ENCODE results near the gene MYO5A. TPM values are rescaled to one million over a fixed set of nuclear protein-coding genes. Genes with fewer than 3 reads are reported as not detected.
"Not testable (repeated sequence)": the region's sequence is repeated elsewhere in the genome, so short reads cannot be mapped to it uniquely, and the experiment has no call there.

MYO5A gene
- polyA plus RNA-seq, 4 donors = 0.45 to 3.0 (median 1.6) TPM

DNA sequence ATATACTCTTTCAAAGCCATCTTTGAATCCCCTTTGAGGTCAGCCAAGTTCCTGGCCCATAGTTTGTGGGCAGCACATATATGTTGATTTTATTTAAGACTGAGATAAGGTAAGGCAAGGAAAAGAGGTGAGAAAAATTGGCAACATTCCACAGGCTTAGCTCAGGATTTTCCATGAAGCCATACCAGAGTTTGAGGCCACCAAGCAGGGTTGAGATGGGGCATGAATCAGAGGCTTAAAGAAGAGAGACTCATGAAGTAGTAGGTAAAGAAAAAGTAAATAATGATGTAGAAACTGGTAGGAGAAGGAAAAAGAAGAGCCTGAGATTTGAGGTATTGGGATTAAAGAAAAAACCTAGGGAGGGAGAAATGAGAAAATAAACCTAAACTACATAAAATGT, 89.2 kb downstream of the MYO5A start:
- Histone ChIP-seq H3K4me1 (ENCODE audit: control insufficient read depth in 3 of 3, insufficient read depth in 2 of 3, low read depth in 1 of 3, low read length in 2 of 3) (peaks cover 0 to 2% (median 0%) of the 10 kb centered on the region in 3 donors), H3K36me3 (ENCODE audit: control insufficient read depth in 3 of 3, insufficient read depth in 2 of 3, low read depth in 1 of 3, low read length in 3 of 3) (no peaks in the 10 kb centered on the region), H3K9me3 (ENCODE audit: control insufficient read depth in 2 of 2, insufficient read depth in 1 of 2, low read depth in 1 of 2, low read length in 1 of 2) (no peaks in the 10 kb centered on the region), H3K27ac (ENCODE audit: low read depth in 1 of 3, low read length in 2 of 3) (no peak overlapping the region), H3K27me3 (ENCODE audit: control insufficient read depth in 3 of 3, insufficient read depth in 3 of 3, low read length in 3 of 3) (no peaks in the 10 kb centered on the region), H3K4me3 (ENCODE audit: low read depth in 1 of 3, low read length in 3 of 3) (no peak overlapping the region)
- DNase-seq (no peak), FAIRE-seq (no peak)

DNA sequence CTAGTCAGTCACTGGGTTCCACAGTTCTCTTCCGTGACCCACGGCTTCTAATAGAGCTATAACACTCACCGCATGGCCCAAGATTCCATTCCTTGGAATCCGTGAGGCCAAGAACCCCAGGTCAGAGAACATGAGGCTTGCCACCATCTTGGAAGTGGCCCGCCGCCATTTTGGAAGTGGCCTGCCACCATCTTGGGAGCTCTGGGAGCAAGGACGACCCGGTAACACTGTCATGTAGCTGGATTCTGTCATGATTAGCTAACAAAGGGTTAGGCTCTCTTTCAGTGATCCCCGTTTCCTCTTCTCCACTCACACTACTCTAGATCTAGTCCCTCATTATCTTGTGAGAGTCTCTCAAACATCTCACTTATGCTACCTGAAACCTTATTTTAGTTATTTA, 89.6 kb downstream of the MYO5A start:
- H3K4me3 ChIP-seq (ENCODE audit: low read depth in 1 of 3, low read length in 3 of 3); H3K9me3 ChIP-seq (ENCODE audit: control insufficient read depth in 2 of 2, insufficient read depth in 1 of 2, low read depth in 1 of 2, low read length in 1 of 2); DNase-seq; FAIRE-seq; H3K4me1 ChIP-seq (ENCODE audit: control insufficient read depth in 3 of 3, insufficient read depth in 2 of 3, low read depth in 1 of 3, low read length in 2 of 3); H3K36me3 ChIP-seq (ENCODE audit: control insufficient read depth in 3 of 3, insufficient read depth in 2 of 3, low read depth in 1 of 3, low read length in 3 of 3); H3K27ac ChIP-seq (ENCODE audit: low read depth in 1 of 3, low read length in 2 of 3); H3K27me3 ChIP-seq (ENCODE audit: control insufficient read depth in 3 of 3, insufficient read depth in 3 of 3, low read length in 3 of 3): not testable (repeated sequence)
- WGBS, 3 donors = 95 to 98% (median 95%) methylated on average over 8 to 9 of the region's 9 CpGs

DNA sequence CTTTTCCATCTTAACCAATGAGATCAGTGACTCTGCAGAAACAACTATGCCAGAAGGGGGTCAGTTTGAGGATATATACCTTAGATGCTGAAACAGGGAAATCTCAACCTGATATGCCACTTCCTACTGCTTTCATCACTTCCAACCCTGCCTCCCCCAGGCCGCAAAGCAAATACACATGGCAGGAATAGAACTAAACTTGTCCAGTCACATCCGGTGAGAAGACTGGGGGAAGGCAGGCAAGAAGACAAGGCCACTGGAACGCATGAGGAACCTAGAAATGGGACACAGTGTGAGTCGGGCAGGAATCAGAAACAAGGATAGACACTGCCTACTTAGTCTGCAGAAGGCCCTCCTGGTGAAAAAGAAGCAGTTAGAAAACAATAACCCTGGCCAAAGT, 90.6 kb downstream of the MYO5A start:
- Histone ChIP-seq H3K4me3 (ENCODE audit: low read depth in 1 of 3, low read length in 3 of 3) (no peak overlapping the region), H3K4me1 (ENCODE audit: control insufficient read depth in 3 of 3, insufficient read depth in 2 of 3, low read depth in 1 of 3, low read length in 2 of 3) (peaks cover 0 to 2% (median 0%) of the 10 kb centered on the region in 3 donors), H3K27ac (ENCODE audit: low read depth in 1 of 3, low read length in 2 of 3) (no peak overlapping the region), H3K36me3 (ENCODE audit: control insufficient read depth in 3 of 3, insufficient read depth in 2 of 3, low read depth in 1 of 3, low read length in 3 of 3) (no peaks in the 10 kb centered on the region), H3K27me3 (ENCODE audit: control insufficient read depth in 3 of 3, insufficient read depth in 3 of 3, low read length in 3 of 3) (no peaks in the 10 kb centered on the region), H3K9me3 (ENCODE audit: control insufficient read depth in 2 of 2, insufficient read depth in 1 of 2, low read depth in 1 of 2, low read length in 1 of 2) (no peaks in the 10 kb centered on the region)
- WGBS, 3 donors = 72 to 89% (median 76%) methylated on average over 4 of the region's 4 CpGs
- DNase-seq = no peak
- FAIRE-seq = no peak

DNA sequence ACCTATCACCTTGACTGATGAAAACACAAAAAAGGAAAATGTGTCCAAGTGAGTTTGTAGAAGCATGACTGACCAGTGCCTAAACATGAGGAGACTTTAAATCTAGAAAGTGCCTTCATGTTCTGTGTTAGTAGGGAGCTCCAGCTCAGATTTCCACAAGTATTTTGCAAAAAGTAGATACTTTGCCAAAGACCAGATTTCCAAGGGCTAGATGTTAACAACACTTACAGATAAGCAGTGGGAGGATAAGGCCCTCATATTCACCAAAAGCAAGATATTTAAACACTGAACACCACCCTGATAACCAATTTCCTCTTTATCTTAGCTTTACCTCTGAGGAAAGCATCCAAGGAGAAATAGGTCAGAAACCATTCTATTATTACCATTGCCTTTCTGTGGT, 91.0 kb downstream of the MYO5A start:
- FAIRE-seq = no peak
- H3K9me3 ChIP-seq (ENCODE audit: control insufficient read depth in 2 of 2, insufficient read depth in 1 of 2, low read depth in 1 of 2, low read length in 1 of 2) = no peaks in the 10 kb centered on the region
- H3K4me3 ChIP-seq (ENCODE audit: low read depth in 1 of 3, low read length in 3 of 3) = no peak overlapping the region

DNA sequence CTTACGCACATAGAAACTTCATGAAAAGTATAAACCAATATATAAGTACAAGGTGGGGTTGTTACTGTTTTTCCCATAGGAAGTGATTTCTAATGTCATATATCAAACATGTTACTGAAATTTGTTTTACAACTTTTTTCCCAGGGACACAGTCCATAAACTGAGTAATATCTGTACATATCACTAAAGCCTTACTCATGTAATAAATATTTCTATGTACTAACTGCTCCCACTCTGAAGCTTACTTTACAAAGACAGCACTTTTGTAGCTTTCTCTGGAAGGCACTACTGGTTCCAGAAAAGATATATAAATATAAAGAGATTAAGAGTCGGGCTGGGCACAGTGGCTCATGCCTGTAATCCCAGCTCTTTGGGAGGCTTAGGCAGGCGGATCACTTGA, 91.7 kb downstream of the MYO5A start:
- DNase-seq = no peak
- 81 to 92% (median 90%) methylated on average over 3 of the region's 3 CpGs for whole genome bisulfite sequencing, 3 donors
- peaks cover 0 to 2% (median 0%) of the 10 kb centered on the region in 3 donors for H3K4me1 ChIP-seq (ENCODE audit: control insufficient read depth in 3 of 3, insufficient read depth in 2 of 3, low read depth in 1 of 3, low read length in 2 of 3)
- H3K27me3 ChIP-seq (ENCODE audit: control insufficient read depth in 3 of 3, insufficient read depth in 3 of 3, low read length in 3 of 3) = no peaks in the 10 kb centered on the region
- H3K4me3 ChIP-seq (ENCODE audit: low read depth in 1 of 3, low read length in 3 of 3) = no peak overlapping the region
- H3K36me3 ChIP-seq (ENCODE audit: control insufficient read depth in 3 of 3, insufficient read depth in 2 of 3, low read depth in 1 of 3, low read length in 3 of 3) = no peaks in the 10 kb centered on the region
- H3K27ac ChIP-seq (ENCODE audit: low read depth in 1 of 3, low read length in 2 of 3) = no peak overlapping the region
- no peak for FAIRE-seq
- no peaks in the 10 kb centered on the region for H3K9me3 ChIP-seq (ENCODE audit: control insufficient read depth in 2 of 2, insufficient read depth in 1 of 2, low read depth in 1 of 2, low read length in 1 of 2)

More for the DNA sequence above, 91.0 kb downstream of the MYO5A start:
- Histone ChIP-seq H3K27ac (ENCODE audit: low read depth in 1 of 3, low read length in 2 of 3) (no peak overlapping the region), H3K4me1 (ENCODE audit: control insufficient read depth in 3 of 3, insufficient read depth in 2 of 3, low read depth in 1 of 3, low read length in 2 of 3) (peaks cover 0 to 2% (median 0%) of the 10 kb centered on the region in 3 donors), H3K27me3 (ENCODE audit: control insufficient read depth in 3 of 3, insufficient read depth in 3 of 3, low read length in 3 of 3) (no peaks in the 10 kb centered on the region), H3K36me3 (ENCODE audit: control insufficient read depth in 3 of 3, insufficient read depth in 2 of 3, low read depth in 1 of 3, low read length in 3 of 3) (no peaks in the 10 kb centered on the region)
- DNase-seq = no peak

DNA sequence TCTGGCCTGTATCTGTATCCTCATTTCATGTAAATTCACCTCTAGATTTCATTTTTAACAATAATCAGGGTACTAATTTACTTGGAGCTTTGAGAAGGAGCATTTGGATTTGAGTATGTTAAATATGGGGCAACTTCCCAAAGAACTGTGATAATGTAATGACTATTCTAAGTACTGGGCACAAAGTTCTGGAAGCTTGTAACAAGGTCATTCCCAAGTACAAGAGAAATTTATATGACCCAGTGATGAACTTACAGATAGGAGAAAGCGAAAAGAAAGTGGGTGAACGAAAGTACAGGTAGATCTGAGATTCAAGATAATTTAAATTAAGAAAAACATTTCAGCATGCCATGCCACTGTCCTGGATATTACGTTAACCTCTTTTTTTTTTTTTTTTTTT, 93.8 kb downstream of the MYO5A start:
- FAIRE-seq = no peak
- DNase-seq = no peak
- Histone ChIP-seq H3K27me3 (ENCODE audit: control insufficient read depth in 3 of 3, insufficient read depth in 3 of 3, low read length in 3 of 3) (no peaks in the 10 kb centered on the region), H3K4me1 (ENCODE audit: control insufficient read depth in 3 of 3, insufficient read depth in 2 of 3, low read depth in 1 of 3, low read length in 2 of 3) (peaks cover 0 to 2% (median 0%) of the 10 kb centered on the region in 3 donors), H3K36me3 (ENCODE audit: control insufficient read depth in 3 of 3, insufficient read depth in 2 of 3, low read depth in 1 of 3, low read length in 3 of 3) (no peaks in the 10 kb centered on the region), H3K4me3 (ENCODE audit: low read depth in 1 of 3, low read length in 3 of 3) (no peak overlapping the region), H3K27ac (ENCODE audit: low read depth in 1 of 3, low read length in 2 of 3) (no peak overlapping the region), H3K9me3 (ENCODE audit: control insufficient read depth in 2 of 2, insufficient read depth in 1 of 2, low read depth in 1 of 2, low read length in 1 of 2) (no peaks in the 10 kb centered on the region)
- 77 to 89% (median 88%) methylated on average over 3 of the region's 3 CpGs for WGBS, 3 donors

DNA sequence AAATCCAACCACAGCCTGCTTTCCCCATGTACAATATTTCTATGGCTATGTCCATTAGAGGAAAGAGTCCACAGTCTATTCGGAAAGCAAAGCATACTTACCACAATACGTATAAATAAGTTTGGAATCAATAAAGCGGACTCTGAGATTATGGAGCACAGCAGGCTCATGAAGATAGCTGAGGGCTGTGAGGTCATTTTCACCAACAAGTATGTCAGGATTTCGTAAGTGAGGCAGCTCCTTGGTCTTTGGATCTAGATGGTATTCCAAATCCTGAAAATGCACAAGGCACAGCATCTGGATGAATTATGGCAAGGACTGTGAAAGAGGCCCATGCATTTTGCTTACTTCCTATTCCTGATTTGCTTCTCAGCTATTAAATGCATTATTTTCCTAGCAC, 100.4 kb downstream of the MYO5A start:
- Histone ChIP-seq H3K27me3 (ENCODE audit: control insufficient read depth in 3 of 3, insufficient read depth in 3 of 3, low read length in 3 of 3) (no peaks in the 10 kb centered on the region), H3K9me3 (ENCODE audit: control insufficient read depth in 2 of 2, insufficient read depth in 1 of 2, low read depth in 1 of 2, low read length in 1 of 2) (no peaks in the 10 kb centered on the region), H3K4me3 (ENCODE audit: low read depth in 1 of 3, low read length in 3 of 3) (no peak overlapping the region), H3K36me3 (ENCODE audit: control insufficient read depth in 3 of 3, insufficient read depth in 2 of 3, low read depth in 1 of 3, low read length in 3 of 3) (no peaks in the 10 kb centered on the region), H3K27ac (ENCODE audit: low read depth in 1 of 3, low read length in 2 of 3) (no peak overlapping the region), H3K4me1 (ENCODE audit: control insufficient read depth in 3 of 3, insufficient read depth in 2 of 3, low read depth in 1 of 3, low read length in 2 of 3) (no peaks in the 10 kb centered on the region)
- DNase-seq (no peak), FAIRE-seq (no peak)
- WGBS, 3 donors = 85 to 90% (median 87%) methylated on average over 4 of the region's 4 CpGs

DNA sequence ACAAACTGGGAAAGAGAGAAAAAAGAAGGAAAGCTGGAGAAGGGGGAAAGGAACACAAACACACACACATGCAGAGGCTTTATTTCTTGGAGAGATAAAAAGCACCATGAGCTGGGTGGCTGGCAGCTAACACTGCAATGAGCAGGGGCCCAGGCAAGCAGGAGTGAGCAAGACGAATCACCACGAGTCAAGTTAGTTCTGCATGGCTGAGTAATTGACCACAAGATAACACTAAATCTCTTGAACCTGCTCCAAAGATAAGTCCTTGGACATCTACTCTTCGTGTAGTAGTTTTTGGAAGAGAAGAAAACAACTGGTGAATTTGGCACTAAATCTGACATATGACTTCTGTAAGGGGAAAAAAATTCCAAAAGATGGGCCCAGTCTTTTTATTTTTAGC, 100.9 kb downstream of the MYO5A start:
- no peak overlapping the region for H3K27ac ChIP-seq (ENCODE audit: low read depth in 1 of 3, low read length in 2 of 3)
- H3K4me3 ChIP-seq (ENCODE audit: low read depth in 1 of 3, low read length in 3 of 3) = no peak overlapping the region
- 25 to 27% (median 26%) methylated on average over 3 of the region's 3 CpGs for WGBS, 3 donors
- FAIRE-seq (no peak), DNase-seq (no peak)
- no peaks in the 10 kb centered on the region for H3K4me1 ChIP-seq (ENCODE audit: control insufficient read depth in 3 of 3, insufficient read depth in 2 of 3, low read depth in 1 of 3, low read length in 2 of 3)
- H3K27me3 ChIP-seq (ENCODE audit: control insufficient read depth in 3 of 3, insufficient read depth in 3 of 3, low read length in 3 of 3) = no peaks in the 10 kb centered on the region
- H3K9me3 ChIP-seq (ENCODE audit: control insufficient read depth in 2 of 2, insufficient read depth in 1 of 2, low read depth in 1 of 2, low read length in 1 of 2) = no peaks in the 10 kb centered on the region
- no peaks in the 10 kb centered on the region for H3K36me3 ChIP-seq (ENCODE audit: control insufficient read depth in 3 of 3, insufficient read depth in 2 of 3, low read depth in 1 of 3, low read length in 3 of 3)

DNA sequence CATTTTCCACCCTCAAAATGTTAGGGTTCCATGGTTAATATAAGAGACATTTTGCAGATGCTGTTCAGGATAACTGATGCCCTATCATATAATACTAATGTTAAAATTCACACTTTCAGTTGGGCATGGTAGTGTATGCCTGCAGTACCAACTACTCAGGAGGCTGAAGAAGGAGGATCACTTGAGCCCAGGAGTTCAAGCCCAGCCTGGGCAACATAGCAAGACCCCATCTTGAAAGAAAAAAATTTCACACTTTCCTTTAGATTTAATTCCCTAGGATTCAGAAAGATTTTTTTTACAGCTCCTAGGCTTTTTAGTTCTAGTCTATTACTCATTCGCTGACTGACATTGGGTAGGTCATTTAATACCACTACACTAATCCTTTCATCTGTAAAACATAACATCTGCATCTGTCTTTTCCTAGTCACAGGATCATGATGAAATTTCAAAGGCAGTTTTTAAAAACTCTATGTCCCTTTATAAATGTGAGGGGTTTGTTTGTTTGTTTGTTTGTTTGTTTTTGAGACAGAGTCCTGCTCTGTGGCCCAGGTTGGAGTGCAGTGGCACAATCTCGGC, 103.7 kb downstream of the MYO5A start:
- Histone ChIP-seq H3K27me3 (ENCODE audit: control insufficient read depth in 3 of 3, insufficient read depth in 3 of 3, low read length in 3 of 3) (no peaks in the 10 kb centered on the region), H3K4me3 (ENCODE audit: low read depth in 1 of 3, low read length in 3 of 3) (no peak overlapping the region), H3K36me3 (ENCODE audit: control insufficient read depth in 3 of 3, insufficient read depth in 2 of 3, low read depth in 1 of 3, low read length in 3 of 3) (no peaks in the 10 kb centered on the region), H3K27ac (ENCODE audit: low read depth in 1 of 3, low read length in 2 of 3) (no peak overlapping the region), H3K4me1 (ENCODE audit: control insufficient read depth in 3 of 3, insufficient read depth in 2 of 3, low read depth in 1 of 3, low read length in 2 of 3) (no peaks in the 10 kb centered on the region), H3K9me3 (ENCODE audit: control insufficient read depth in 2 of 2, insufficient read depth in 1 of 2, low read depth in 1 of 2, low read length in 1 of 2) (no peaks in the 10 kb centered on the region)
- FAIRE-seq (no peak), DNase-seq (no peak)
- 88 to 98% (median 92%) methylated on average over 2 of the region's 2 CpGs for WGBS, 3 donors
